Measurements from ENCODE around the gene C1orf105. TPM values are rescaled to one million over a fixed set of nuclear protein-coding genes. Genes with fewer than 3 reads are reported as not detected.

Gene C1orf105
- total and polyA plus RNA-seq, 2 of the 13 experiments (the other 11 are each of a cell fraction or from before 2014, with no cell fraction given) = 0.15 to 0.45 TPM

DNA sequence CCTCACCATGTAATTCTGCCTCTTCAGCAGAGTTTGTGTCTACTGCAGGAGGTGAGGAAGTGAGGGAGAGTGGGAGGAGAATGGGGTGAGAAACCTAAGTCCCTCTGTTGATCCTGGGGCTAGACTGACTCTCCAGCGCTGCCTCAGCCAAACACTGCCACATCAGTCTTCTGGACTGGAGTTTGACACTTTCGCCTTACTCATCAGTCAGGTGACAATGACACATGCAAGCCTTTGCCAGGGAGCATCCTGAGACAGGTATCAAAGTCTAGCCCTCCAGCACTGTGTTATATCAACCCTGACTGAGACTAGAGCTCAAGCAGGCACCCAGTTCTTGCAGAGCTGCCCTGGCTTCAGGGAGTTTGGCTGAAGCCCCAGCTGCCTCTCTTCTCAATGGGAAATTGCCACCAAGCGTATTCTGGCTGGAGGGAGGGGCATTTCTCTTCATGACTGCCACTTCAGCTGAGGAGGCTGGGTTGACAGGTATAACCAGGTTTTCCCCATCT lies 79.2 kb downstream of the C1orf105 start (continued):
- no peak for TF ChIP-seq ZBTB38 (CRISPR knock-in tag; IDR thresholded peaks at IDR 0.05)
- TF ChIP-seq, protein P1, sequence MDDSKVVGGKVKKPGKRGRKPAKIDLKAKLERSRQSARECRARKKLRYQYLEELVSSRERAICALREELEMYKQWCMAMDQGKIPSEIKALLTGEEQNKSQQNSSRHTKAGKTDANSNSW (CRISPR knock-in tag; IDR thresholded peaks at IDR 0.05; ENCODE audit: borderline replicate concordance) = no peak
- TF ChIP-seq, protein P2, sequence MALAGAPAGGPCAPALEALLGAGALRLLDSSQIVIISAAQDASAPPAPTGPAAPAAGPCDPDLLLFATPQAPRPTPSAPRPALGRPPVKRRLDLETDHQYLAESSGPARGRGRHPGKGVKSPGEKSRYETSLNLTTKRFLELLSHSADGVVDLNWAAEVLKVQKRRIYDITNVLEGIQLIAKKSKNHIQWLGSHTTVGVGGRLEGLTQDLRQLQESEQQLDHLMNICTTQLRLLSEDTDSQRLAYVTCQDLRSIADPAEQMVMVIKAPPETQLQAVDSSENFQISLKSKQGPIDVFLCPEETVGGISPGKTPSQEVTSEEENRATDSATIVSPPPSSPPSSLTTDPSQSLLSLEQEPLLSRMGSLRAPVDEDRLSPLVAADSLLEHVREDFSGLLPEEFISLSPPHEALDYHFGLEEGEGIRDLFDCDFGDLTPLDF (CRISPR knock-in tag; IDR thresholded peaks at IDR 0.05) = no peak
- TF ChIP-seq RBFOX2 (IDR thresholded peaks at IDR 0.05; ENCODE audit: low read depth, low read length) = no peak
- TF ChIP-seq ZNF572 (CRISPR knock-in tag; IDR thresholded peaks at IDR 0.05) = 0 out of 2 replicates have a peak, but pooled peaks have one; percentile 57
- TF ChIP-seq HOXA3 (CRISPR knock-in tag; IDR thresholded peaks at IDR 0.05) = no peak
- no peak for TF ChIP-seq ZNF17 (CRISPR knock-in tag; IDR thresholded peaks at IDR 0.05)
- 0 out of 2 replicates have a peak, but pooled peaks have one; percentile 18 for TF ChIP-seq KAT8 (CRISPR knock-in tag; IDR thresholded peaks at IDR 0.05)
- 0 out of 2 replicates have a peak, but pooled peaks have one; percentile 24 for TF ChIP-seq ESRRA (CRISPR knock-in tag; IDR thresholded peaks at IDR 0.05; ENCODE audit: low read depth)
- TF ChIP-seq, protein P3, sequence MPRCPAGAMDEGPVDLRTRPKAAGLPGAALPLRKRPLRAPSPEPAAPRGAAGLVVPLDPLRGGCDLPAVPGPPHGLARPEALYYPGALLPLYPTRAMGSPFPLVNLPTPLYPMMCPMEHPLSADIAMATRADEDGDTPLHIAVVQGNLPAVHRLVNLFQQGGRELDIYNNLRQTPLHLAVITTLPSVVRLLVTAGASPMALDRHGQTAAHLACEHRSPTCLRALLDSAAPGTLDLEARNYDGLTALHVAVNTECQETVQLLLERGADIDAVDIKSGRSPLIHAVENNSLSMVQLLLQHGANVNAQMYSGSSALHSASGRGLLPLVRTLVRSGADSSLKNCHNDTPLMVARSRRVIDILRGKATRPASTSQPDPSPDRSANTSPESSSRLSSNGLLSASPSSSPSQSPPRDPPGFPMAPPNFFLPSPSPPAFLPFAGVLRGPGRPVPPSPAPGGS (CRISPR knock-in tag; IDR thresholded peaks at IDR 0.05) = 0 out of 2 replicates have a peak, but pooled peaks have one; percentile 33
- TF ChIP-seq, protein P4, sequence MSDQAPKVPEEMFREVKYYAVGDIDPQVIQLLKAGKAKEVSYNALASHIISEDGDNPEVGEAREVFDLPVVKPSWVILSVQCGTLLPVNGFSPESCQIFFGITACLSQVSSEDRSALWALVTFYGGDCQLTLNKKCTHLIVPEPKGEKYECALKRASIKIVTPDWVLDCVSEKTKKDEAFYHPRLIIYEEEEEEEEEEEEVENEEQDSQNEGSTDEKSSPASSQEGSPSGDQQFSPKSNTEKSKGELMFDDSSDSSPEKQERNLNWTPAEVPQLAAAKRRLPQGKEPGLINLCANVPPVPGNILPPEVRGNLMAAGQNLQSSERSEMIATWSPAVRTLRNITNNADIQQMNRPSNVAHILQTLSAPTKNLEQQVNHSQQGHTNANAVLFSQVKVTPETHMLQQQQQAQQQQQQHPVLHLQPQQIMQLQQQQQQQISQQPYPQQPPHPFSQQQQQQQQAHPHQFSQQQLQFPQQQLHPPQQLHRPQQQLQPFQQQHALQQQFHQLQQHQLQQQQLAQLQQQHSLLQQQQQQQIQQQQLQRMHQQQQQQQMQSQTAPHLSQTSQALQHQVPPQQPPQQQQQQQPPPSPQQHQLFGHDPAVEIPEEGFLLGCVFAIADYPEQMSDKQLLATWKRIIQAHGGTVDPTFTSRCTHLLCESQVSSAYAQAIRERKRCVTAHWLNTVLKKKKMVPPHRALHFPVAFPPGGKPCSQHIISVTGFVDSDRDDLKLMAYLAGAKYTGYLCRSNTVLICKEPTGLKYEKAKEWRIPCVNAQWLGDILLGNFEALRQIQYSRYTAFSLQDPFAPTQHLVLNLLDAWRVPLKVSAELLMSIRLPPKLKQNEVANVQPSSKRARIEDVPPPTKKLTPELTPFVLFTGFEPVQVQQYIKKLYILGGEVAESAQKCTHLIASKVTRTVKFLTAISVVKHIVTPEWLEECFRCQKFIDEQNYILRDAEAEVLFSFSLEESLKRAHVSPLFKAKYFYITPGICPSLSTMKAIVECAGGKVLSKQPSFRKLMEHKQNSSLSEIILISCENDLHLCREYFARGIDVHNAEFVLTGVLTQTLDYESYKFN (CRISPR knock-in tag; conservative IDR thresholded peaks at IDR 0.05) = peak; percentile 28; the same call in 1 of the 2 replicates
- TF ChIP-seq ZNF207 (IDR thresholded peaks at IDR 0.05; ENCODE audit: borderline replicate concordance) = no peak
- no peak for TF ChIP-seq THYN1 (CRISPR knock-in tag; IDR thresholded peaks at IDR 0.05; ENCODE audit: borderline replicate concordance, low read depth)
- no peak for TF ChIP-seq SOX13 (IDR thresholded peaks at IDR 0.05)
- TF ChIP-seq SOX13 (CRISPR knock-in tag; conservative IDR thresholded peaks at IDR 0.05 in 1 of 2, IDR thresholded peaks at IDR 0.05 in 1 of 2) = peak in 1 of 2 experiments; percentile 53; a peak in 1 of 4 replicates
- TF ChIP-seq ZNF260 (CRISPR knock-in tag; IDR thresholded peaks at IDR 0.05; ENCODE audit: borderline replicate concordance, low read depth) = no peak
- TF ChIP-seq, protein P5, sequence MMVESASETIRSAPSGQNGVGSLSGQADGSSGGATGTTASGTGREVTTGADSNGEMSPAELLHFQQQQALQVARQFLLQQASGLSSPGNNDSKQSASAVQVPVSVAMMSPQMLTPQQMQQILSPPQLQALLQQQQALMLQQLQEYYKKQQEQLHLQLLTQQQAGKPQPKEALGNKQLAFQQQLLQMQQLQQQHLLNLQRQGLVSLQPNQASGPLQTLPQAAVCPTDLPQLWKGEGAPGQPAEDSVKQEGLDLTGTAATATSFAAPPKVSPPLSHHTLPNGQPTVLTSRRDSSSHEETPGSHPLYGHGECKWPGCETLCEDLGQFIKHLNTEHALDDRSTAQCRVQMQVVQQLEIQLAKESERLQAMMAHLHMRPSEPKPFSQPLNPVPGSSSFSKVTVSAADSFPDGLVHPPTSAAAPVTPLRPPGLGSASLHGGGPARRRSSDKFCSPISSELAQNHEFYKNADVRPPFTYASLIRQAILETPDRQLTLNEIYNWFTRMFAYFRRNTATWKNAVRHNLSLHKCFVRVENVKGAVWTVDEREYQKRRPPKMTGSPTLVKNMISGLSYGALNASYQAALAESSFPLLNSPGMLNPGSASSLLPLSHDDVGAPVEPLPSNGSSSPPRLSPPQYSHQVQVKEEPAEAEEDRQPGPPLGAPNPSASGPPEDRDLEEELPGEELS (CRISPR knock-in tag; IDR thresholded peaks at IDR 0.05) = no peak
- TF ChIP-seq, protein P6, sequence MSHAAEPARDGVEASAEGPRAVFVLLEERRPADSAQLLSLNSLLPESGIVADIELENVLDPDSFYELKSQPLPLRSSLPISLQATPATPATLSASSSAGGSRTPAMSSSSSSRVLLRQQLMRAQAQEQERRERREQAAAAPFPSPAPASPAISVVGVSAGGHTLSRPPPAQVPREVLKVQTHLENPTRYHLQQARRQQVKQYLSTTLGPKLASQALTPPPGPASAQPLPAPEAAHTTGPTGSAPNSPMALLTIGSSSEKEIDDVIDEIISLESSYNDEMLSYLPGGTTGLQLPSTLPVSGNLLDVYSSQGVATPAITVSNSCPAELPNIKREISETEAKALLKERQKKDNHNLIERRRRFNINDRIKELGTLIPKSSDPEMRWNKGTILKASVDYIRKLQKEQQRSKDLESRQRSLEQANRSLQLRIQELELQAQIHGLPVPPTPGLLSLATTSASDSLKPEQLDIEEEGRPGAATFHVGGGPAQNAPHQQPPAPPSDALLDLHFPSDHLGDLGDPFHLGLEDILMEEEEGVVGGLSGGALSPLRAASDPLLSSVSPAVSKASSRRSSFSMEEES (CRISPR knock-in tag; IDR thresholded peaks at IDR 0.05) = peak; percentile 99
- TF ChIP-seq ZMYM3 (CRISPR knock-in tag; IDR thresholded peaks at IDR 0.05) = no peak
- no peak for TF ChIP-seq HMG20B (CRISPR knock-in tag; conservative IDR thresholded peaks at IDR 0.05)

All from HepG2 (cell line).